Left ventricle myocardium inferior (tissue), 1 donor: ENCODE measurements around the gene TMEM132D. TPM values are rescaled to one million over a fixed set of nuclear protein-coding genes. Genes with fewer than 3 reads are reported as not detected.
"Not testable (repeated sequence)": the region's sequence is repeated elsewhere in the genome, so short reads cannot be mapped to it uniquely, and the experiment has no call there.

Experiments
- DNase-seq: peaks from one replicate; pipeline ENCODE4 v3.0.0-alpha.2; 2020
- H3K27ac ChIP-seq: fragments of 200-600 bp; replicated peaks from 2 replicates; pipeline ENCODE4 v1.8.0; 2021
- H3K27me3 ChIP-seq: fragments of 200-600 bp; 2 replicates; pipeline ENCODE4 v1.8.0; 2021; ENCODE audit warnings: low read depth
- H3K36me3 ChIP-seq: fragments of 200-600 bp; 2 replicates; pipeline ENCODE4 v1.8.0; 2021
- H3K4me1 ChIP-seq: fragments of 200-600 bp; 2 replicates; pipeline ENCODE4 v1.8.0; 2021
- H3K4me3 ChIP-seq: fragments of 200-600 bp; 2 replicates; pipeline ENCODE4 v1.8.0; 2021; ENCODE audit warnings: mild to moderate bottlenecking, moderate library complexity
- H3K9me3 ChIP-seq: fragments of 200-600 bp; replicated peaks from 2 replicates; pipeline ENCODE4 v1.8.0; 2021
- CTCF ChIP-seq: fragments of 200-600 bp; IDR thresholded peaks from 2 replicates; pipeline ENCODE4 v1.8.0; 2021; ENCODE audit warnings: antibody characterized with exemption, mild to moderate bottlenecking, borderline replicate concordance
- intact Hi-C: fragments of 100-400 bp; cut with micrococcal nuclease; formaldehyde crosslinking; loops from one replicate; pipeline ENCODE4 v1.11.0; 2022
- total RNA-seq: library from RNA; stranded (reverse); fragmentation: NEBNext Ultra II Directional; extraction: Animal tissue kit (Norgen Biotek cat#: 25700); gene quantifications from one replicate; pipeline ENCODE4 v1.2.1, GENCODE V29; 2021
- donor health status: DM: no; HTN: yes; CAD: no; lungs with severe emphysema.

TMEM132D gene
- total RNA-seq, 1 donor from 2014 or later: not detected

GRCh38 chr12:129552996-129553750 lies 350.7 kb downstream of the TMEM132D start:
- intact Hi-C loops: no loop called here
- Histone ChIP-seq H3K4me1 (no peaks in the 10 kb centered on the region), H3K4me3 (no peak overlapping the region), H3K36me3 (no peaks in the 10 kb centered on the region), H3K9me3 (peaks cover 38% of the 10 kb centered on the region), H3K27me3 (no peaks in the 10 kb centered on the region), H3K27ac (no peak overlapping the region)
- TF ChIP-seq CTCF: no peak
- DNase-seq: no peak

GRCh38 chr12:129551441-129551840 lies 352.4 kb downstream of the TMEM132D start:
- no peak overlapping the region for H3K4me3 ChIP-seq
- H3K9me3 ChIP-seq: peaks cover 36% of the 10 kb centered on the region
- intact Hi-C loops: no loop called here
- no peaks in the 10 kb centered on the region for H3K27me3 ChIP-seq
- no peak for DNase-seq
- H3K27ac ChIP-seq: no peak overlapping the region
- H3K36me3 ChIP-seq: no peaks in the 10 kb centered on the region
- no peaks in the 10 kb centered on the region for H3K4me1 ChIP-seq
- no peak for TF ChIP-seq CTCF

GRCh38 chr12:129550353-129550752 lies 353.5 kb downstream of the TMEM132D start:
- Histone ChIP-seq H3K36me3 (no peaks in the 10 kb centered on the region), H3K27me3 (no peaks in the 10 kb centered on the region), H3K9me3 (peaks cover 36% of the 10 kb centered on the region), H3K4me1 (no peaks in the 10 kb centered on the region), H3K4me3 (no peak overlapping the region), H3K27ac (no peak overlapping the region)
- no peak for TF ChIP-seq CTCF
- intact Hi-C loops: no loop called here
- no peak for DNase-seq

GRCh38 chr12:129549656-129550055 lies 354.2 kb downstream of the TMEM132D start:
- Histone ChIP-seq H3K4me3 (no peak overlapping the region), H3K27ac (no peak overlapping the region), H3K9me3 (peaks cover 36% of the 10 kb centered on the region), H3K36me3 (no peaks in the 10 kb centered on the region), H3K4me1 (no peaks in the 10 kb centered on the region), H3K27me3 (no peaks in the 10 kb centered on the region)
- no peak for TF ChIP-seq CTCF
- intact Hi-C loops: no loop called here
- no peak for DNase-seq

- H3K27ac ChIP-seq, DNase-seq, H3K36me3 ChIP-seq, intact Hi-C loops, H3K4me1 ChIP-seq, H3K27me3 ChIP-seq, H3K4me3 ChIP-seq: not testable (repeated sequence)
- H3K9me3 ChIP-seq: peaks cover 34% of the 10 kb centered on the region
These were observed 354.8 kb downstream of the TMEM132D start for GRCh38 chr12:129549020-129549419.

GRCh38 chr12:129544716-129545115 lies 359.1 kb downstream of the TMEM132D start:
- DNase-seq: no peak
- no peaks in the 10 kb centered on the region for H3K36me3 ChIP-seq
- H3K27me3 ChIP-seq: peaks cover 7% of the 10 kb centered on the region
- no peaks in the 10 kb centered on the region for H3K4me1 ChIP-seq
- intact Hi-C loops: no loop called here
- no peak overlapping the region for H3K27ac ChIP-seq
- no peak for TF ChIP-seq CTCF
- peaks cover 8% of the 10 kb centered on the region for H3K9me3 ChIP-seq
- H3K4me3 ChIP-seq: no peak overlapping the region
